ENCODE data around the gene CARD11. TPM values are rescaled to one million over a fixed set of nuclear protein-coding genes. Genes with fewer than 3 reads are reported as not detected.

Gene CARD11
- total and polyA plus RNA-seq, 2 experiments from 2014 or later: 17.7 to 29.0 TPM

DNA sequence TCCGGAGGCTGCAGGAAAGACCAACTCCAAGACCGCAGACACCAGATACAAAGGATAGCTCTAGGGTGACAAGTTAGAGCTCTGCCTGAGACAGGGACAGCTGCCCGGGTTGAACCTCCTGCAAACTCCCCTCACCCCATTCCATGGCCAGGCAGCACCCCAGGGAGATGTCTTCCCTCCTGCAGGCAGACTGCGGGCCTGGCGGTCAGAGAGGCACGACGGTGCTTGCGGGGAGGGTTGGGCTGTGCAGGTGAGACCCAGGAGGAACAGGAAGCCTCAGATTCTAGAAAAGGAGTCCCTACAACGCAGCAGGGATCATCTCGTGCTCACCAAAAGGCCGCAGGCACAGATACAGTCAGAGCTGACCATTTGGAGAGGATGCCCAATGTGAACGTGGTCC is 34.6 kb downstream of the CARD11 start:
- Histone ChIP-seq H3K27me3 (ENCODE audit: insufficient read depth) (no peaks in the 10 kb centered on the region), H3K9me2 (ENCODE audit: insufficient read depth) (no peaks in the 10 kb centered on the region), H3F3A (replicated peaks; ENCODE audit: low read depth) (no peaks in the 10 kb centered on the region), H3K27ac (ENCODE audit: low read depth) (no peak overlapping the region), H3K4me3 (no peak overlapping the region), H3K79me2 (replicated peaks; ENCODE audit: insufficient read depth) (peaks cover 5% of the 10 kb centered on the region; the same call in 1 of the 2 replicates), H4K20me1 (replicated peaks; ENCODE audit: insufficient read depth) (no peaks in the 10 kb centered on the region; the same call in 1 of the 2 replicates), H3K36me3 (ENCODE audit: insufficient read depth) (no peaks in the 10 kb centered on the region), H3K4me2 (no peak overlapping the region), H2AFZ (no peak overlapping the region), H3K4me1 (ENCODE audit: insufficient read depth) (no peaks in the 10 kb centered on the region)
- no peak for ATAC-seq
- Mint-ChIP-seq H3K27ac (no peak overlapping the region), H3K4me3 (no peak overlapping the region), H3K4me1 (no peaks in the 10 kb centered on the region), H3K27me3 (ENCODE audit: insufficient read depth, low read depth, poor library complexity) (peaks cover 4% of the 10 kb centered on the region), H3K9me3 (no peaks in the 10 kb centered on the region), H3K36me3 (ENCODE audit: low read depth) (no peaks in the 10 kb centered on the region; the same call in 2 of the 3 replicates)
- DNase-seq (ENCODE audit: low spot score): no peak
- no peak for TF ChIP-seq POLR2AphosphoS5 (IDR thresholded peaks at IDR 0.05; ENCODE audit: low read depth)
- no peak for TF ChIP-seq STAT1 (IDR thresholded peaks at IDR 0.05; ENCODE audit: unreplicated experiment)
- TF ChIP-seq, protein P1, sequence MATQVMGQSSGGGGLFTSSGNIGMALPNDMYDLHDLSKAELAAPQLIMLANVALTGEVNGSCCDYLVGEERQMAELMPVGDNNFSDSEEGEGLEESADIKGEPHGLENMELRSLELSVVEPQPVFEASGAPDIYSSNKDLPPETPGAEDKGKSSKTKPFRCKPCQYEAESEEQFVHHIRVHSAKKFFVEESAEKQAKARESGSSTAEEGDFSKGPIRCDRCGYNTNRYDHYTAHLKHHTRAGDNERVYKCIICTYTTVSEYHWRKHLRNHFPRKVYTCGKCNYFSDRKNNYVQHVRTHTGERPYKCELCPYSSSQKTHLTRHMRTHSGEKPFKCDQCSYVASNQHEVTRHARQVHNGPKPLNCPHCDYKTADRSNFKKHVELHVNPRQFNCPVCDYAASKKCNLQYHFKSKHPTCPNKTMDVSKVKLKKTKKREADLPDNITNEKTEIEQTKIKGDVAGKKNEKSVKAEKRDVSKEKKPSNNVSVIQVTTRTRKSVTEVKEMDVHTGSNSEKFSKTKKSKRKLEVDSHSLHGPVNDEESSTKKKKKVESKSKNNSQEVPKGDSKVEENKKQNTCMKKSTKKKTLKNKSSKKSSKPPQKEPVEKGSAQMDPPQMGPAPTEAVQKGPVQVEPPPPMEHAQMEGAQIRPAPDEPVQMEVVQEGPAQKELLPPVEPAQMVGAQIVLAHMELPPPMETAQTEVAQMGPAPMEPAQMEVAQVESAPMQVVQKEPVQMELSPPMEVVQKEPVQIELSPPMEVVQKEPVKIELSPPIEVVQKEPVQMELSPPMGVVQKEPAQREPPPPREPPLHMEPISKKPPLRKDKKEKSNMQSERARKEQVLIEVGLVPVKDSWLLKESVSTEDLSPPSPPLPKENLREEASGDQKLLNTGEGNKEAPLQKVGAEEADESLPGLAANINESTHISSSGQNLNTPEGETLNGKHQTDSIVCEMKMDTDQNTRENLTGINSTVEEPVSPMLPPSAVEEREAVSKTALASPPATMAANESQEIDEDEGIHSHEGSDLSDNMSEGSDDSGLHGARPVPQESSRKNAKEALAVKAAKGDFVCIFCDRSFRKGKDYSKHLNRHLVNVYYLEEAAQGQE (IDR thresholded peaks at IDR 0.05; ENCODE audit: unreplicated experiment): no peak
- TF ChIP-seq, protein P2, sequence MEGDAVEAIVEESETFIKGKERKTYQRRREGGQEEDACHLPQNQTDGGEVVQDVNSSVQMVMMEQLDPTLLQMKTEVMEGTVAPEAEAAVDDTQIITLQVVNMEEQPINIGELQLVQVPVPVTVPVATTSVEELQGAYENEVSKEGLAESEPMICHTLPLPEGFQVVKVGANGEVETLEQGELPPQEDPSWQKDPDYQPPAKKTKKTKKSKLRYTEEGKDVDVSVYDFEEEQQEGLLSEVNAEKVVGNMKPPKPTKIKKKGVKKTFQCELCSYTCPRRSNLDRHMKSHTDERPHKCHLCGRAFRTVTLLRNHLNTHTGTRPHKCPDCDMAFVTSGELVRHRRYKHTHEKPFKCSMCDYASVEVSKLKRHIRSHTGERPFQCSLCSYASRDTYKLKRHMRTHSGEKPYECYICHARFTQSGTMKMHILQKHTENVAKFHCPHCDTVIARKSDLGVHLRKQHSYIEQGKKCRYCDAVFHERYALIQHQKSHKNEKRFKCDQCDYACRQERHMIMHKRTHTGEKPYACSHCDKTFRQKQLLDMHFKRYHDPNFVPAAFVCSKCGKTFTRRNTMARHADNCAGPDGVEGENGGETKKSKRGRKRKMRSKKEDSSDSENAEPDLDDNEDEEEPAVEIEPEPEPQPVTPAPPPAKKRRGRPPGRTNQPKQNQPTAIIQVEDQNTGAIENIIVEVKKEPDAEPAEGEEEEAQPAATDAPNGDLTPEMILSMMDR (conservative IDR thresholded peaks at IDR 0.05; ENCODE audit: low read depth in 2 of 2): no peak
- TF ChIP-seq NANOG (IDR thresholded peaks at IDR 0.05; ENCODE audit: borderline replicate concordance): no peak
- TF ChIP-seq, protein P3, sequence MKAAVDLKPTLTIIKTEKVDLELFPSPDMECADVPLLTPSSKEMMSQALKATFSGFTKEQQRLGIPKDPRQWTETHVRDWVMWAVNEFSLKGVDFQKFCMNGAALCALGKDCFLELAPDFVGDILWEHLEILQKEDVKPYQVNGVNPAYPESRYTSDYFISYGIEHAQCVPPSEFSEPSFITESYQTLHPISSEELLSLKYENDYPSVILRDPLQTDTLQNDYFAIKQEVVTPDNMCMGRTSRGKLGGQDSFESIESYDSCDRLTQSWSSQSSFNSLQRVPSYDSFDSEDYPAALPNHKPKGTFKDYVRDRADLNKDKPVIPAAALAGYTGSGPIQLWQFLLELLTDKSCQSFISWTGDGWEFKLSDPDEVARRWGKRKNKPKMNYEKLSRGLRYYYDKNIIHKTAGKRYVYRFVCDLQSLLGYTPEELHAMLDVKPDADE (IDR thresholded peaks at IDR 0.05): no peak
- no peak for TF ChIP-seq ZNF331 (CRISPR knock-in tag; IDR thresholded peaks at IDR 0.05; ENCODE audit: low read depth)
- no peak for TF ChIP-seq EZH2phosphoT487 (IDR thresholded peaks at IDR 0.05; ENCODE audit: unreplicated experiment)
- TF ChIP-seq, protein P4, sequence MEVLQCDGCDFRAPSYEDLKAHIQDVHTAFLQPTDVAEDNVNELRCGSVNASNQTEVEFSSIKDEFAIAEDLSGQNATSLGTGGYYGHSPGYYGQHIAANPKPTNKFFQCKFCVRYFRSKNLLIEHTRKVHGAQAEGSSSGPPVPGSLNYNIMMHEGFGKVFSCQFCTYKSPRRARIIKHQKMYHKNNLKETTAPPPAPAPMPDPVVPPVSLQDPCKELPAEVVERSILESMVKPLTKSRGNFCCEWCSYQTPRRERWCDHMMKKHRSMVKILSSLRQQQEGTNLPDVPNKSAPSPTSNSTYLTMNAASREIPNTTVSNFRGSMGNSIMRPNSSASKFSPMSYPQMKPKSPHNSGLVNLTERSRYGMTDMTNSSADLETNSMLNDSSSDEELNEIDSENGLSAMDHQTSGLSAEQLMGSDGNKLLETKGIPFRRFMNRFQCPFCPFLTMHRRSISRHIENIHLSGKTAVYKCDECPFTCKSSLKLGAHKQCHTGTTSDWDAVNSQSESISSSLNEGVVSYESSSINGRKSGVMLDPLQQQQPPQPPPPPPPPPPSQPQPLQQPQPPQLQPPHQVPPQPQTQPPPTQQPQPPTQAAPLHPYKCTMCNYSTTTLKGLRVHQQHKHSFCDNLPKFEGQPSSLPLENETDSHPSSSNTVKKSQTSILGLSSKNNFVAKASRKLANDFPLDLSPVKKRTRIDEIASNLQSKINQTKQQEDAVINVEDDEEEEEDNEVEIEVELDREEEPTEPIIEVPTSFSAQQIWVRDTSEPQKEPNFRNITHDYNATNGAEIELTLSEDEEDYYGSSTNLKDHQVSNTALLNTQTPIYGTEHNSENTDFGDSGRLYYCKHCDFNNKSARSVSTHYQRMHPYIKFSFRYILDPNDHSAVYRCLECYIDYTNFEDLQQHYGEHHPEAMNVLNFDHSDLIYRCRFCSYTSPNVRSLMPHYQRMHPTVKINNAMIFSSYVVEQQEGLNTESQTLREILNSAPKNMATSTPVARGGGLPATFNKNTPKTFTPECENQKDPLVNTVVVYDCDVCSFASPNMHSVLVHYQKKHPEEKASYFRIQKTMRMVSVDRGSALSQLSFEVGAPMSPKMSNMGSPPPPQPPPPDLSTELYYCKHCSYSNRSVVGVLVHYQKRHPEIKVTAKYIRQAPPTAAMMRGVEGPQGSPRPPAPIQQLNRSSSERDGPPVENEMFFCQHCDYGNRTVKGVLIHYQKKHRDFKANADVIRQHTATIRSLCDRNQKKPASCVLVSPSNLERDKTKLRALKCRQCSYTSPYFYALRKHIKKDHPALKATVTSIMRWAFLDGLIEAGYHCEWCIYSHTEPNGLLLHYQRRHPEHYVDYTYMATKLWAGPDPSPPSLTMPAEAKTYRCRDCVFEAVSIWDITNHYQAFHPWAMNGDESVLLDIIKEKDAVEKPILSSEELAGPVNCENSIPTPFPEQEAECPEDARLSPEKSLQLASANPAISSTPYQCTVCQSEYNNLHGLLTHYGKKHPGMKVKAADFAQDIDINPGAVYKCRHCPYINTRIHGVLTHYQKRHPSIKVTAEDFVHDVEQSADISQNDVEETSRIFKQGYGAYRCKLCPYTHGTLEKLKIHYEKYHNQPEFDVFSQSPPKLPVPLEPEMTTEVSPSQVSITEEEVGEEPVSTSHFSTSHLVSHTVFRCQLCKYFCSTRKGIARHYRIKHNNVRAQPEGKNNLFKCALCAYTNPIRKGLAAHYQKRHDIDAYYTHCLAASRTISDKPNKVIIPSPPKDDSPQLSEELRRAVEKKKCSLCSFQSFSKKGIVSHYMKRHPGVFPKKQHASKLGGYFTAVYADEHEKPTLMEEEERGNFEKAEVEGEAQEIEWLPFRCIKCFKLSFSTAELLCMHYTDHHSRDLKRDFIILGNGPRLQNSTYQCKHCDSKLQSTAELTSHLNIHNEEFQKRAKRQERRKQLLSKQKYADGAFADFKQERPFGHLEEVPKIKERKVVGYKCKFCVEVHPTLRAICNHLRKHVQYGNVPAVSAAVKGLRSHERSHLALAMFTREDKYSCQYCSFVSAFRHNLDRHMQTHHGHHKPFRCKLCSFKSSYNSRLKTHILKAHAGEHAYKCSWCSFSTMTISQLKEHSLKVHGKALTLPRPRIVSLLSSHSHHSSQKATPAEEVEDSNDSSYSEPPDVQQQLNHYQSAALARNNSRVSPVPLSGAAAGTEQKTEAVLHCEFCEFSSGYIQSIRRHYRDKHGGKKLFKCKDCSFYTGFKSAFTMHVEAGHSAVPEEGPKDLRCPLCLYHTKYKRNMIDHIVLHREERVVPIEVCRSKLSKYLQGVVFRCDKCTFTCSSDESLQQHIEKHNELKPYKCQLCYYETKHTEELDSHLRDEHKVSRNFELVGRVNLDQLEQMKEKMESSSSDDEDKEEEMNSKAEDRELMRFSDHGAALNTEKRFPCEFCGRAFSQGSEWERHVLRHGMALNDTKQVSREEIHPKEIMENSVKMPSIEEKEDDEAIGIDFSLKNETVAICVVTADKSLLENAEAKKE (CRISPR knock-in tag; IDR thresholded peaks at IDR 0.05): no peak
- no peak for TF ChIP-seq ZNF114 (CRISPR knock-in tag; IDR thresholded peaks at IDR 0.05)
